T-cell (primary cell): ENCODE results near the gene C1orf198. TPM values are rescaled to one million over a fixed set of nuclear protein-coding genes. Genes with fewer than 3 reads are reported as not detected.

Experiments used
- ATAC-seq, 4 experiments: fragments of 200-7000 bp in 3 of 4; fragments of 150-1000 bp in 1 of 4; cut with Tn5 transposase; replicated peaks in 1 of 4; 1 replicate in 3 of 4; 2 replicates in 1 of 4; pipeline ENCODE4 v1.10.0; 2021; ENCODE audit warnings: moderate library complexity in 3 of 4, mild to moderate bottlenecking in 2 of 4, moderate number of reproducible peaks in 1 of 4
- CTCF ChIA-PET, 2 donors: fragments of 300-600 bp; sonication (Branson Sonifier 250); formaldehyde crosslinking; loops; one replicate each; lab custom pipeline; 2022; ENCODE audit warnings: antibody characterized with exemption in 2 of 2; lab: Charles Lee
- POLR2A ChIA-PET, 2 donors: fragments of 300-600 bp; sonication (Branson Sonifier 250); formaldehyde crosslinking; loops; one replicate each; lab custom pipeline; 2022; ENCODE audit warnings: antibody characterized with exemption in 2 of 2; lab: Charles Lee
- DNase-seq, 35 experiments: peaks; one replicate each; pipeline versions ENCODE4 v3.0.0 to v3.0.0-alpha.2; 2013 to 2023
- H3K27ac ChIP-seq: one replicate; pipeline ENCODE4 v1.5.1; 2013; ENCODE audit warnings: low read length
- H3K27me3 ChIP-seq, 2 experiments: replicated peaks in 1 of 2; 1 replicate in 1 of 2; 2 replicates in 1 of 2; pipeline versions ENCODE4 v1.6.1 to v1.7.0; 2013; ENCODE audit warnings: low read length in 1 of 2, mixed read lengths in 1 of 2; ENCODE audit not compliant: control insufficient read depth in 2 of 2, insufficient read depth in 2 of 2; ENCODE audit errors: extremely low read depth in 1 of 2
- H3K36me3 ChIP-seq, 2 donors: 1 replicate in 1 of 2; 2 replicates in 1 of 2; pipeline versions ENCODE4 v1.6.1 to v1.7.0; 2013; ENCODE audit warnings: low read length in 1 of 2; ENCODE audit not compliant: control insufficient read depth in 2 of 2, insufficient read depth in 1 of 2; ENCODE audit errors: extremely low read depth in 1 of 2
- H3K4me1 ChIP-seq, 2 experiments: 1 replicate in 1 of 2; 2 replicates in 1 of 2; pipeline versions ENCODE4 v1.6.1 to v1.7.0; 2013; ENCODE audit warnings: low read length in 2 of 2, mixed read lengths in 1 of 2; ENCODE audit not compliant: insufficient read depth in 2 of 2, control insufficient read depth in 1 of 2; ENCODE audit errors: extremely low read depth in 1 of 2
- H3K4me3 ChIP-seq, 2 donors: 1 replicate in 1 of 2; 2 replicates in 1 of 2; pipeline versions ENCODE4 v1.5.1 to v1.7.0; 2013; ENCODE audit warnings: mild to moderate bottlenecking in 2 of 2, low read length in 1 of 2, moderate library complexity in 1 of 2; ENCODE audit not compliant: control insufficient read depth in 1 of 2; ENCODE audit errors: extremely low read depth in 1 of 2
- H3K9me3 ChIP-seq: 2 replicates; pipeline ENCODE4 v1.7.0; 2013
- H3K27ac Mint-ChIP-seq, 2 donors: one replicate each; pipeline ENCODE4 v1.8.0; 2020 to 2021; ENCODE audit warnings: mild to moderate bottlenecking in 2 of 2, mixed read lengths in 2 of 2
- H3K27me3 Mint-ChIP-seq, 2 donors: one replicate each; pipeline ENCODE4 v1.8.0; 2021 to 2022; ENCODE audit warnings: mixed read lengths in 2 of 2
- H3K36me3 Mint-ChIP-seq: one replicate; pipeline ENCODE4 v1.8.0; 2021; ENCODE audit warnings: mixed read lengths
- H3K4me1 Mint-ChIP-seq, 3 donors: one replicate each; pipeline ENCODE4 v1.8.0; 2020 to 2022; ENCODE audit warnings: mixed read lengths in 3 of 3, mild to moderate bottlenecking in 1 of 3
- H3K4me3 Mint-ChIP-seq, 3 donors: one replicate each; pipeline ENCODE4 v1.8.0; 2020 to 2022; ENCODE audit warnings: mild to moderate bottlenecking in 3 of 3, mixed read lengths in 3 of 3, moderate library complexity in 3 of 3
- H3K9me3 Mint-ChIP-seq, 3 donors: one replicate each; pipeline ENCODE4 v1.8.0; 2020 to 2022; ENCODE audit warnings: mixed read lengths in 3 of 3
- WGBS: methylation state at CpG from one replicate; pipeline ENCODE4 v1.1.5; 2013; ENCODE audit warnings: missing lambda C conversion rate; ENCODE audit not compliant: insufficient coverage; 5-methylcytosine and 5-hydroxymethylcytosine counted together
- total RNA-seq, 35 experiments: library from RNA in 6 of 35; stranded (reverse) in 6 of 35; fragments of 120-200 nt in 1 of 35; gene quantifications; one replicate each; pipeline versions ENCODE4 v1.2.1 to v1.2.4 and lab custom pipeline; 2013 to 2026

C1orf198 gene, protein sequence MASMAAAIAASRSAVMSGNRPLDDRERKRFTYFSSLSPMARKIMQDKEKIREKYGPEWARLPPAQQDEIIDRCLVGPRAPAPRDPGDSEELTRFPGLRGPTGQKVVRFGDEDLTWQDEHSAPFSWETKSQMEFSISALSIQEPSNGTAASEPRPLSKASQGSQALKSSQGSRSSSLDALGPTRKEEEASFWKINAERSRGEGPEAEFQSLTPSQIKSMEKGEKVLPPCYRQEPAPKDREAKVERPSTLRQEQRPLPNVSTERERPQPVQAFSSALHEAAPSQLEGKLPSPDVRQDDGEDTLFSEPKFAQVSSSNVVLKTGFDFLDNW
- total RNA-seq: 1 to 10 TPM; 3.6 to 5.9 (median 5.6) TPM
- 3.3 TPM for total RNA-seq (2013)
- total RNA-seq (lab: John Stamatoyannopoulos, UW): 4.2 to 12.8 (median 9.2) reads per million in 29 experiments

DNA sequence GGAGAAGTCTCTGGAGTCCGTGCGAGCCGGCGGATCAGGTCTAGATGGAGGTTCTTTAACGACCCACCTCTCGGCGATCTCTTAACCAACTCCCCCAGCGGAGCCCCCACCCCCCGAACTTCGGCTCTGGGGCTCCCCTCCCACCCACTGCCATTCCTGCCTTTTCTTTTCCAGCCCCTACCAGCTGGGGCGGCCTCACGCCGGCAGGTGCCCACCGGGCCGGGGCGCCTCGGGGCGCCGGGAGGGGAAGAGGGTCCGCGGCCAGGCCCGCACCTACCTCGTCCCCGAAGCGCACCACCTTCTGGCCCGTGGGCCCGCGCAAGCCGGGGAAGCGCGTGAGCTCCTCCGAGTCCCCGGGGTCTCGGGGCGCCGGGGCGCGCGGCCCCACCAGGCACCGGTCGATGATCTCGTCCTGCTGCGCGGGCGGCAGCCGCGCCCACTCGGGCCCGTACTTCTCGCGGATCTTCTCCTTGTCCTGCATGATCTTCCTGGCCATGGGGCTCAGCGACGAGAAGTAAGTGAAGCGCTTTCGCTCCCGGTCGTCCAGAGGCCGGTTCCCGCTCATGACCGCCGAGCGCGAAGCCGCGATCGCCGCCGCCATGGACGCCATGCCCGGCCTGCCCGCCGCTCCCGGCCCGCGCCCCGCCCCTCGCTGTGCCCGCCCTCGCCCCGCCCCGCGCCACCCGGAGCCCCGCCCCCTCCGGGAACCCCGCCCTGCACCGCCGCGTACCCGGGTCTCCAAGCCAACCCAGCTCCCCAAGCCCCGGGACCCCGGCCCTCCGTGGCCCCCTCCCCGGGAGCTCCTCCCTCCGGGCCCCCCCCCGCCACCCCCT is at the start of gene C1orf198:
Gene C1orf198, minus strand, starts transcription at position 619 of the 833 bp plus-strand sequence. Its CDS starts 9 bp downstream, at position 610.
- Histone ChIP-seq H3K36me3 (no peaks in the 10 kb centered on the region), H3K27ac (no peak within 1 kb of the TSS), H3K4me1 (peaks cover 5 to 14% of the 10 kb centered on the region in 2 experiments), H3K9me3 (no peaks in the 10 kb centered on the region), H3K4me3 (peak within 1 kb of the TSS; percentile 60 to 82), H3K27me3 (peaks cover 2 to 22% of the 10 kb centered on the region in 2 experiments)
- CTCF ChIA-PET: no interaction called here
- peaks cover 21 to 27% (median 22%) of the 10 kb centered on the region in 3 donors for H3K4me1 Mint-ChIP-seq
- no peaks in the 10 kb centered on the region for H3K9me3 Mint-ChIP-seq
- H3K27me3 Mint-ChIP-seq: peaks cover 20 to 30% of the 10 kb centered on the region in 2 donors
- peak within 1 kb of the TSS; percentile 82 to 87 (median 86) for H3K4me3 Mint-ChIP-seq
- ATAC-seq (peak; percentile 93 to 96 (median 94)), DNase-seq (peak; percentile 16 to 81 (median 59))
- peak within 1 kb of the TSS; percentile 52 to 68 for H3K27ac Mint-ChIP-seq
- no peaks in the 10 kb centered on the region for H3K36me3 Mint-ChIP-seq
- under 1% methylated on average over 71 of the region's 96 CpGs for WGBS
- POLR2A ChIA-PET: interaction anchor here in 1 of 2 donors (0.6 kb wide), 1 partner anchor 61 kb away, joined by 3 read pairs; no protein-coding TSS in a partner anchor

DNA sequence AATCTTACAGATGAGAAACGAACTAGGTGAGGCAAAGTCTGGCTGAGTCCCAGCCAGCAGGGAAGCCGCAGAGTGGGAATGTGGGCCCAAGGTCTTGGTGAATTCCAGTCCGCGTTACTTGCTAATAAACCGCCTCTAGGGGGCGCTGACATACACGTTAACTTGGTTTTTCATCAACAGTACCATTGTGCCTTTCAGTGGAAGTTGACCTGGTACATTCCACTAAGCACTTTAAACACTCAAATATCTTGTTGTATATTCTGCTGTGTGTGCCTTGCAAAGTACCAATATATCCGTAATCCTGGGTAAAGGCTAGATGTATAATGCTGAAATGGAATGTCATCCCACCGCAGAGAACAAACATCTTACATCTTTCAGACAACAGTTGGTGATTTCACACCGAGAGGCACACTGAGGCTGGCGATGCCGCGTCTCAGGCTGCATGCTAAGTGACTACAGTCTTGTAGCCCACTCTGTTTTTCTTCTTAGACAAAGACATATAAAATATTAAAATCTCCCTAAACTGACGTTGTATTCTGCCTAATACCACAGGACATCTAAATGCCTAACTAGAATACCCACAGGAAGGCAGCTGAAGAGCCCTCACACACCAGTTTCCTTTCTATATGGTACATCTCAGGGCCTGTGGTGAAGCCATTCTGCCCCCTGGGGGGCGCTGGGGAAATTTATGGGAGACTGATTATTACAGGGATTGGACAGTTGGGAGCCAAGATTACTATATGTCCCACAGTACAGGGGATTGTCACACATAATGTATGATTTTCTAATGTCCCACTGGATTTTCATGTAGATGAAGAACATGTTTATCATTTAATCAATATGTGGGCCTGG is 49.2 kb upstream of the C1orf198 start:
- DNase-seq: peak; percentile 23 to 90 (median 64)
- Mint-ChIP-seq H3K27ac (peak overlapping the region in 1 of 2 donors; percentile 49), H3K27me3 (no peaks in the 10 kb centered on the region), H3K4me3 (no peak overlapping the region), H3K9me3 (no peaks in the 10 kb centered on the region), H3K4me1 (no peaks in the 10 kb centered on the region), H3K36me3 (peaks cover 44% of the 10 kb centered on the region)
- CTCF ChIA-PET: interaction anchor here (1.0 to 1.2 kb wide), 6 partner anchors 18 to 293 kb away, joined by 3 to 4 read pairs (median 3); no protein-coding TSS in a partner anchor
- no peaks in the 10 kb centered on the region for H3K27me3 ChIP-seq
- peaks cover 7 to 87% of the 10 kb centered on the region in 2 donors for H3K36me3 ChIP-seq
- peak; percentile 60 to 73 (median 72) for ATAC-seq
- no peak overlapping the region for H3K27ac ChIP-seq
- no peak overlapping the region for H3K4me3 ChIP-seq
- H3K9me3 ChIP-seq: no peaks in the 10 kb centered on the region
- WGBS: 42% methylated on average over 10 of the region's 15 CpGs
- H3K4me1 ChIP-seq: no peaks in the 10 kb centered on the region
- POLR2A ChIA-PET: no interaction called here

DNA sequence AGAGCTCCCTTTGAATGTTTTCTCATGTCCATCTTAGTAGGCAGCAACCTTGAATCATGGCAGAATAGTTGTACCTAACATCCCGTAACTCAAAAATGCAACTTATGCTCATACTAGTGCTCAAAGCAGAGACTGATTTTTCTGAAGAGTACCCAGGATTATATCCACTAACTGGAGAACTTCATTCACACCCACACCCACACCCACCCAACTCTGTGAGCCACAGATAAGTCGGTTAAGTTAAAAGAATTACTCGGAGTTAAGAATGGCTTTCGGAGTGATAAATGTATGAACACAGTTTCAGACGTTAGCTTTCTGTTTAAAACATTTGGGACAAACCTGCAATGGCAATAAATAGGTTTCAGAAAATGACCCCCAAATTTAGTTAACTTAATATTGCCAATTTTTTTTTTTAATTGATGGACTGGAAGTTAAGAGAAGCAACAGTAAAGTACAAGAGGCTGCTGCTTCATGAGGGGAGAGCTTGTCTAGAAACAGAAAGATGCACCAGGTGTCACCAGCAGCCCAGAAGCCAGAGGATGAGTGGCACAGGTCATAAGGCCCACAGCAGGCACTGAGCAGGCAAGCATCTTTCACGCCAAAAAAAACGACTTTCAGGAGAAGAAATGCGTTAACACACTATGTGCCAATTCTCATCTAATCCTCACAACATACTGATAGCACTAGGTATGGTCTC is 48.4 kb upstream of the C1orf198 start:
- CTCF ChIA-PET: interaction anchor here (0.5 to 1.6 kb wide), 10 partner anchors 8 to 909 kb away, joined by 3 to 8 read pairs (median 3); no protein-coding TSS in a partner anchor

DNA sequence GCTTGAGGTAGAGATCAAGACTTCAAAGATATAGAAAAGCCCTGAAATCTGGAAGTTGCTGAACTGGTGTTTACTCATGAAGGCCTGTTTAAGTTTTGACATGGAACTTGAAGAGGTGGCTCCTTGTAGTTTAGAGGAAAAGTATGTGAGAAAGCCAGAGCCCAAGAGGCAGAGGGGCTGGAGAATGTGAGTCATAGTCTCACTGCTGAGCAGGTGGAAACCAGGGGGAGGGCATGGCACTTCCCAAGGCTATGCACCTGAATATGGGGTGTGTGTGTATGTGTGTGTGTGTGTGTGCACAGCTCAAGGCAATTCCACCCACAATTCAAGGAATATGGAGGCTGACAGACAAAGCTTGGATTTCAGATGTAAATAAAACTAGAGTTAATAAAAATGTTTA is 46.8 kb upstream of the C1orf198 start:
- H3K27ac Mint-ChIP-seq: no peak overlapping the region
- no peak for ATAC-seq
- no peaks in the 10 kb centered on the region for H3K4me1 Mint-ChIP-seq
- H3K36me3 Mint-ChIP-seq: peaks cover 52% of the 10 kb centered on the region
- DNase-seq: no peak
- no peak overlapping the region for H3K4me3 Mint-ChIP-seq
- H3K9me3 Mint-ChIP-seq: no peaks in the 10 kb centered on the region
- CTCF ChIA-PET: no interaction called here
- H3K27me3 Mint-ChIP-seq: no peaks in the 10 kb centered on the region
- H3K4me1 ChIP-seq: no peaks in the 10 kb centered on the region
- H3K36me3 ChIP-seq: peaks cover 7 to 85% of the 10 kb centered on the region in 2 donors
- H3K4me3 ChIP-seq: no peak overlapping the region
- H3K27ac ChIP-seq: no peak overlapping the region
- H3K9me3 ChIP-seq: no peaks in the 10 kb centered on the region
- no peaks in the 10 kb centered on the region for H3K27me3 ChIP-seq
- POLR2A ChIA-PET: no interaction called here

More for the DNA sequence above, 48.4 kb upstream of the C1orf198 start:
- H3K4me1 Mint-ChIP-seq: no peaks in the 10 kb centered on the region
- peaks cover 7 to 84% of the 10 kb centered on the region in 2 donors for H3K36me3 ChIP-seq
- no peaks in the 10 kb centered on the region for H3K9me3 Mint-ChIP-seq
- no peak overlapping the region for H3K4me3 Mint-ChIP-seq
- POLR2A ChIA-PET: no interaction called here
- DNase-seq: no peak
- WGBS: 100% methylated on average over 3 of the region's 8 CpGs
- ATAC-seq: no peak
- no peak overlapping the region for H3K4me3 ChIP-seq
- H3K27me3 ChIP-seq: no peaks in the 10 kb centered on the region
- H3K27ac ChIP-seq: no peak overlapping the region
- H3K36me3 Mint-ChIP-seq: peaks cover 44% of the 10 kb centered on the region
- no peaks in the 10 kb centered on the region for H3K9me3 ChIP-seq
- H3K27ac Mint-ChIP-seq: no peak overlapping the region
- no peaks in the 10 kb centered on the region for H3K4me1 ChIP-seq
- no peaks in the 10 kb centered on the region for H3K27me3 Mint-ChIP-seq

GRCh38 chr1:230913496-230913895 is 45.2 kb upstream of the C1orf198 start:
- ChIA-PET CTCF (interaction anchor here (0.7 kb wide), 3 partner anchors 157 to 543 kb away, joined by 3 to 4 read pairs (median 3); no protein-coding TSS in a partner anchor), POLR2A (no interaction called here)
- Mint-ChIP-seq H3K4me3 (no peak overlapping the region), H3K36me3 (peaks cover 56% of the 10 kb centered on the region), H3K27me3 (no peaks in the 10 kb centered on the region), H3K4me1 (no peaks in the 10 kb centered on the region), H3K9me3 (no peaks in the 10 kb centered on the region), H3K27ac (no peak overlapping the region)
- no peaks in the 10 kb centered on the region for H3K27me3 ChIP-seq
- WGBS: 100% methylated on average over 2 of the region's 2 CpGs
- ATAC-seq (no peak), DNase-seq (no peak)
- peaks cover 0 to 84% of the 10 kb centered on the region in 2 donors for H3K36me3 ChIP-seq
- H3K27ac ChIP-seq: no peak overlapping the region
- H3K9me3 ChIP-seq: no peaks in the 10 kb centered on the region
- no peaks in the 10 kb centered on the region for H3K4me1 ChIP-seq
- H3K4me3 ChIP-seq: no peak overlapping the region
